ENCODE results near the gene CNPY4. TPM values are rescaled to one million over a fixed set of nuclear protein-coding genes. Genes with fewer than 3 reads are reported as not detected.

The CNPY4 gene
- polyA plus RNA-seq, 3 donors = 6.2 to 6.8 (median 6.2) TPM

DNA sequence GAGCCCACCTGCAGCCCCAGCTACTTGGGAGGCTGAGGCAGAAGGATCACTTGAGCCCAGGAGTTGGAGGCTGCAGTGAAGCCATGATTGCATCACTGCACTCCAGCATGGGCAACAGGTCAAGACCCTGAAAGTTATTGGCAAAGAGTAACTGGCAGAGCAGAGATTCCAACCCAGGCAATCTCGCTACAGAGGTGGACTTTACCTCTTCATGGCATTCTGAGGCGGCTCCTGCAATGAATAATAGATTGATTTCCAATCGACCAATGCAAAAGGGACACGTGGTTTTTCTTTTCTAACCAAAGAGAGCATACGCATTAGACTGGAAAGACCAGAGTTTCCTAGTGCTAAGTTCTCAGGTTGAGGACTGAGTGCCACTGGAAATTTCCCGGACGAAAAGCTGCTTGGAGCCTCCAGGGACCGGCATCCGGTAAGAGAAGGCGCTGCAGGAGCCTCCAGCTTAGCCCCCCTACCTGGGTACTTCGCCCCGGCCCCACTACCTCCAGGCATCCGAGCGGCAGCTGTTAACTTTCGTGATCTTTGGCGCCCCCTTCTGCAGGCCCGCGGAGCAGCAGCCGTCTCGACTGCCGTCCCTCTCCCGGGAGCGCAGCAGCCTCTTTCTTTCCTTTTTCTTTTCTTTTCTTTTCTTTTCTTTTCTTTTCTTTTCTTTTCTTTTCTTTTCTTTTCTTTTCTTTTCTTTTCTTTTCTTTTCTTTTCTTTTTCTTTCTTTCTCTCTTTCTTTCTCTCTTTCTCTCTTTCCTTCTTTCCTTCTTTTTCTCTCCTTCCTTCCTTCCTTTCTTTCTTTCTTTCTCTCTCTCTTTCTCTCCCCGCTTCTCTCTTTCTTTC is 11.4 kb downstream of the CNPY4 start:
- Histone ChIP-seq H3K9me3 (replicated peaks in 1 of 2; ENCODE audit: control insufficient read depth in 1 of 2, insufficient read depth in 1 of 2, low read length in 2 of 2) (no peaks in the 10 kb centered on the region), H3K27ac (ENCODE audit: low read depth in 1 of 2, low read length in 2 of 2) (no peak overlapping the region), H2AFZ (ENCODE audit: insufficient read depth, low read depth, low read length, poor library complexity, severe bottlenecking) (peak overlapping the region; percentile 61), H3K4me1 (ENCODE audit: control insufficient read depth in 1 of 2, insufficient read depth in 2 of 2, low read length in 2 of 2) (peaks cover 17 to 27% of the 10 kb centered on the region in 2 donors), H3K9ac (ENCODE audit: insufficient read depth, low read length, poor library complexity, severe bottlenecking) (no peak overlapping the region), H3K4me2 (replicated peaks; ENCODE audit: extremely low read depth, low read length, poor library complexity, severe bottlenecking) (no peak overlapping the region), H4K20me1 (ENCODE audit: insufficient read depth, low read length) (no peaks in the 10 kb centered on the region), H3K27me3 (ENCODE audit: control insufficient read depth in 2 of 2, insufficient read depth in 2 of 2, low read length in 2 of 2) (peaks cover 0 to 14% of the 10 kb centered on the region in 2 donors), H3K79me2 (ENCODE audit: insufficient read depth, low read length) (peaks cover 8% of the 10 kb centered on the region), H3K4me3 (replicated peaks in 1 of 3; ENCODE audit: low read depth in 2 of 3, low read length in 3 of 3) (no peak overlapping the region), H3K36me3 (replicated peaks in 1 of 2; ENCODE audit: control insufficient read depth in 1 of 2, insufficient read depth in 2 of 2, low read length in 2 of 2) (no peaks in the 10 kb centered on the region)
- Mint-ChIP-seq H3K27me3 (ENCODE audit: low read depth in 3 of 3) (peaks cover 17 to 20% (median 18%) of the 10 kb centered on the region in 3 donors), H3K4me3 (no peak overlapping the region), H3K9me3 (peaks cover 0 to 4% (median 0%) of the 10 kb centered on the region in 7 donors), H3K4me1 (peaks cover 23% of the 10 kb centered on the region), H3K27ac (no peak overlapping the region), H3K36me3 (no peaks in the 10 kb centered on the region)
- 14% methylated on average over 24 of the region's 24 CpGs for WGBS (ENCODE audit: insufficient coverage)
- DNase-seq = peak; percentile 44 to 63 (median 61)
- TF ChIP-seq, protein P1, sequence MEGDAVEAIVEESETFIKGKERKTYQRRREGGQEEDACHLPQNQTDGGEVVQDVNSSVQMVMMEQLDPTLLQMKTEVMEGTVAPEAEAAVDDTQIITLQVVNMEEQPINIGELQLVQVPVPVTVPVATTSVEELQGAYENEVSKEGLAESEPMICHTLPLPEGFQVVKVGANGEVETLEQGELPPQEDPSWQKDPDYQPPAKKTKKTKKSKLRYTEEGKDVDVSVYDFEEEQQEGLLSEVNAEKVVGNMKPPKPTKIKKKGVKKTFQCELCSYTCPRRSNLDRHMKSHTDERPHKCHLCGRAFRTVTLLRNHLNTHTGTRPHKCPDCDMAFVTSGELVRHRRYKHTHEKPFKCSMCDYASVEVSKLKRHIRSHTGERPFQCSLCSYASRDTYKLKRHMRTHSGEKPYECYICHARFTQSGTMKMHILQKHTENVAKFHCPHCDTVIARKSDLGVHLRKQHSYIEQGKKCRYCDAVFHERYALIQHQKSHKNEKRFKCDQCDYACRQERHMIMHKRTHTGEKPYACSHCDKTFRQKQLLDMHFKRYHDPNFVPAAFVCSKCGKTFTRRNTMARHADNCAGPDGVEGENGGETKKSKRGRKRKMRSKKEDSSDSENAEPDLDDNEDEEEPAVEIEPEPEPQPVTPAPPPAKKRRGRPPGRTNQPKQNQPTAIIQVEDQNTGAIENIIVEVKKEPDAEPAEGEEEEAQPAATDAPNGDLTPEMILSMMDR (IDR thresholded peaks at IDR 0.05) = peak; percentile 99
- intact Hi-C loops (cut with micrococcal nuclease) = loop anchor here in 1 of 2 donors (5.0 kb wide), 1 partner anchor 86 kb away; the partner anchor contains the start of gene PVRIG

GRCh38 chr7:100132126-100132525 is 12.7 kb downstream of the CNPY4 start:
- peak overlapping the region in 1 of 7 donors; percentile 38 for H3K27ac Mint-ChIP-seq
- Histone ChIP-seq H3K27ac (ENCODE audit: low read depth in 1 of 2, low read length in 2 of 2) (no peak overlapping the region), H3K9me3 (replicated peaks in 1 of 2; ENCODE audit: control insufficient read depth in 1 of 2, insufficient read depth in 1 of 2, low read length in 2 of 2) (no peaks in the 10 kb centered on the region), H2AFZ (ENCODE audit: insufficient read depth, low read depth, low read length, poor library complexity, severe bottlenecking) (no peak overlapping the region), H3K4me1 (ENCODE audit: control insufficient read depth in 1 of 2, insufficient read depth in 2 of 2, low read length in 2 of 2) (peaks cover 9 to 16% of the 10 kb centered on the region in 2 donors), H3K27me3 (ENCODE audit: control insufficient read depth in 2 of 2, insufficient read depth in 2 of 2, low read length in 2 of 2) (peaks cover 0 to 14% of the 10 kb centered on the region in 2 donors), H4K20me1 (ENCODE audit: insufficient read depth, low read length) (no peaks in the 10 kb centered on the region), H3K9ac (ENCODE audit: insufficient read depth, low read length, poor library complexity, severe bottlenecking) (no peak overlapping the region), H3K36me3 (replicated peaks in 1 of 2; ENCODE audit: control insufficient read depth in 1 of 2, insufficient read depth in 2 of 2, low read length in 2 of 2) (no peaks in the 10 kb centered on the region), H3K79me2 (ENCODE audit: insufficient read depth, low read length) (no peaks in the 10 kb centered on the region), H3K4me2 (replicated peaks; ENCODE audit: extremely low read depth, low read length, poor library complexity, severe bottlenecking) (no peak overlapping the region), H3K4me3 (replicated peaks in 1 of 3; ENCODE audit: low read depth in 2 of 3, low read length in 3 of 3) (no peak overlapping the region)
- peaks cover 16% of the 10 kb centered on the region for H3K4me1 Mint-ChIP-seq
- H3K36me3 Mint-ChIP-seq = no peaks in the 10 kb centered on the region
- no peak for DNase-seq
- peaks cover 19 to 20% (median 19%) of the 10 kb centered on the region in 3 donors for H3K27me3 Mint-ChIP-seq (ENCODE audit: low read depth in 3 of 3)
- 73% methylated on average over 3 of the region's 7 CpGs for whole genome bisulfite sequencing (ENCODE audit: insufficient coverage)
- intact Hi-C loops (cut with micrococcal nuclease) = loop anchor here (2.0 to 5.0 kb wide), 2 partner anchors 85 kb away; partner anchors contain the start of gene PVRIG (in 1 of the 2)
- H3K4me3 Mint-ChIP-seq = no peak overlapping the region
- TF ChIP-seq, protein P1 (IDR thresholded peaks at IDR 0.05) = no peak
- H3K9me3 Mint-ChIP-seq = peaks cover 0 to 3% (median 0%) of the 10 kb centered on the region in 7 donors
